CD4-positive, alpha-beta T cell treated with Interleukin-2 at 100 ng/mL for 4 hours (primary cell): ENCODE data around the gene TAGLN2.

Experiments used
- DNase-seq: peaks from one replicate; pipeline ENCODE4 v3.0.0-alpha.2; 2020; ENCODE audit warnings: low spot score

The TAGLN2 gene

DNA sequence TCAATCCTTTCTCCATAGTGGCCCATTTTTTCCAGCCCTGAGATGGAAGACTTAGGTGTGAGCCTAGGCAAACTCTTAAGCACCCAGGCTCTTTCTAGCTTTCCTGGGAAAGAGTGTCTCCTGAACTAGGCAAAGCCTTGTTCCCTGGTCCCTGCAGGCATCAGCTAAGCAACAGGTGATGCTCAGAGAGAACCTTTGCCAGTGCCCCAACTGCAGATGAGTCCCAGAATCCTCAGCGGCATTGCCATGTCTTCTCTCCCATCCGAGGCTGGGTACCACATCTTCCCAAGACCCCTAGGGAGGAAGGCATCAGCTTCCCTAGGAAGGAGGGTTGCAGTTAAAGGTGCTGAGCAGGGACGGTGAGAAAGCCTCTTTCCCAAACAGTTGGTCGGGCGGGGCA is 54.6 kb downstream of the TAGLN2 start:
- DNase-seq: no peak

DNA sequence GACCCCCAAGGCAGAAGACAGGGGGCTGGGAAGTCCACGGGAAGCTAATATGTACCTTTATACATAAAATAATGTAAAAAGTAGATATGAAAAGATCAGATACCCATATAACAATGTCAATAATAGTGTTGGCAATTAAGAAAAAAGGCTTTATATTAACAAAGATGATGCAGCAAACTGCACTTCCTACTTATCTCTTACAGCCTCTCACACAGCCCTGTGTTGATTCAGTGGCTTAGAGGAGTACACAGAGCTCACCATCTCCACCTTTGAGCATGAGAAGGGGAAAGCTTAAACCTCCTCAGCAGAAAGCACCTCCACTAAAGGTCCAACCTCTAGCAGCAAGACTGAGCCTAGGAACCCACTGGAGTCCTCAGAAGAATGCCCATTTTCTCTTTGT is 55.7 kb downstream of the TAGLN2 start:
- DNase-seq: no peak

DNA sequence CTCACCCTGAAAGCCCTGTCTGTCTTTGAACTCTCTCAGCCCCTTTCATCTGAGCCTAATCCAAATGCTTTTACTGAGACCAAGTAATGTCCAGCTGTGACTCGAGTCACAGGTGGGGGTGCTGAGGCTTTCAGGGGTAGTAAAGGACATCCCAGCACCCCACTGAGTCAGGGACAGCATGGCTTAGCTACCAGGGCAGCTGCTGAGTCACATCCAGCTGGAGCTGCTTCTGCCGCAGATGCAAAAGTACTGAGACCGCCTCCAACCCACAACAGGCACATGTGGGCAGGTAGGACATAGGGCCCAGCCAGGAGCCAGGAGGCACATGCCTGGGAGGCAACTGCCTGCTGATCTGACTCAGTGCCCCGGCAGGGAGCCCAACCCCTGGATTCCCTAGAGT is 56.1 kb downstream of the TAGLN2 start:
- no peak for DNase-seq

DNA sequence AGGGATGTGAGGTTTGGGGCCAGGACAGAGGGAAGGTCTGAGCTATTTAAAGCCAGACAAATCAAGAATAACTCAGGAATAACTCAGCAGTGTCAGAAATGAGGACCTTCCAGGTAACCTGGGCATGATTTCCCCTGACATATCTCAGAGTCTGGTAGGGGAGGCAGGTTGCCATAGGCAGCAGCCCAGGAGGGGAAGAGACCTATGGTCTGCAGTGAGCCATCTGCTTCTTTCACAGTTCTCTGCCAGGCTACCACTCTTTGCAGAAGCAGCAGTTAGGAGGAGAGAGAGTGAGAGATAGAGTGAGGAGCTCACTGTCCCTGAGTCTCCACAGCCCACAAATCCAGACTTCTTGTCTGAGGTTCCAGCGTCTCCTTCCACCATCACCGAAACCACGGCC is 56.5 kb downstream of the TAGLN2 start:
- no peak for DNase-seq
